Stimulated activated naive CD4-positive, alpha-beta T cell (primary cell): ENCODE data around the gene YIPF3.
"Not testable (repeated sequence)": the region's sequence is repeated elsewhere in the genome, so short reads cannot be mapped to it uniquely, and the experiment has no call there.

Source experiments
- DNase-seq, 6 experiments: peaks; one replicate each; lab custom pipeline; 2025; lab: John Stamatoyannopoulos, UW

YIPF3 gene

GRCh38 chr6:43509142-43509983, 7.4 kb downstream of the YIPF3 start:
- DNase-seq: peak in 1 of 6 experiments; percentile 16

- DNase-seq: no peak
Observed at GRCh38 chr6:43508481-43509141, 8.1 kb downstream of the YIPF3 start.

GRCh38 chr6:43506667-43507471, 9.9 kb downstream of the YIPF3 start:
- peak; percentile 42 to 85 (median 64) for DNase-seq

GRCh38 chr6:43506171-43506570, 10.6 kb downstream of the YIPF3 start:
- no peak for DNase-seq

GRCh38 chr6:43505718-43506117, 11.0 kb downstream of the YIPF3 start:
- DNase-seq: no peak

- no peak for DNase-seq
Observed at GRCh38 chr6:43504756-43505593, 11.8 kb downstream of the YIPF3 start.

- no peak for DNase-seq
Observed at GRCh38 chr6:43503443-43503842, 13.3 kb downstream of the YIPF3 start.

- DNase-seq: no peak
Observed at GRCh38 chr6:43502666-43503065, 14.1 kb downstream of the YIPF3 start.

GRCh38 chr6:43500921-43501320, 15.8 kb downstream of the YIPF3 start:
- no peak for DNase-seq

- DNase-seq: no peak
Observed at GRCh38 chr6:43499028-43499815, 17.5 kb downstream of the YIPF3 start.

GRCh38 chr6:43498291-43498690, 18.4 kb downstream of the YIPF3 start:
- DNase-seq: not testable (repeated sequence)

GRCh38 chr6:43497689-43498088, 19.0 kb downstream of the YIPF3 start:
- DNase-seq: no peak

GRCh38 chr6:43497129-43497396, 19.7 kb downstream of the YIPF3 start:
- no peak for DNase-seq

GRCh38 chr6:43496370-43497128, 20.2 kb downstream of the YIPF3 start:
- DNase-seq: peak in 2 of 6 experiments; percentile 5 to 9

- peak in 4 of 6 experiments; percentile 7 to 34 (median 14) for DNase-seq
Observed at GRCh38 chr6:43495409-43495941, 21.3 kb downstream of the YIPF3 start.

- no peak for DNase-seq
Observed at GRCh38 chr6:43494766-43495165, 22.0 kb downstream of the YIPF3 start.

- DNase-seq: no peak
Observed at GRCh38 chr6:43494321-43494720, 22.4 kb downstream of the YIPF3 start.

- no peak for DNase-seq
Observed at GRCh38 chr6:43493833-43494232, 22.9 kb downstream of the YIPF3 start.

GRCh38 chr6:43493230-43493629, 23.5 kb downstream of the YIPF3 start:
- no peak for DNase-seq

- no peak for DNase-seq
Observed at GRCh38 chr6:43492673-43493072, 24.1 kb downstream of the YIPF3 start.
